HG03378 (cell line): ENCODE results near the gene ZMAT3.
"Not testable (repeated sequence)": the region's sequence is repeated elsewhere in the genome, so short reads cannot be mapped to it uniquely, and the experiment has no call there.

ENCODE experiments used
- ATAC-seq: cut with Tn5 transposase; IDR thresholded peaks from one replicate; pipeline ENCODE4 v1.9.1; 2021; ENCODE audit warnings: mild to moderate bottlenecking, moderate library complexity; ENCODE audit not compliant: unreplicated experiment

ZMAT3 gene

DNA sequence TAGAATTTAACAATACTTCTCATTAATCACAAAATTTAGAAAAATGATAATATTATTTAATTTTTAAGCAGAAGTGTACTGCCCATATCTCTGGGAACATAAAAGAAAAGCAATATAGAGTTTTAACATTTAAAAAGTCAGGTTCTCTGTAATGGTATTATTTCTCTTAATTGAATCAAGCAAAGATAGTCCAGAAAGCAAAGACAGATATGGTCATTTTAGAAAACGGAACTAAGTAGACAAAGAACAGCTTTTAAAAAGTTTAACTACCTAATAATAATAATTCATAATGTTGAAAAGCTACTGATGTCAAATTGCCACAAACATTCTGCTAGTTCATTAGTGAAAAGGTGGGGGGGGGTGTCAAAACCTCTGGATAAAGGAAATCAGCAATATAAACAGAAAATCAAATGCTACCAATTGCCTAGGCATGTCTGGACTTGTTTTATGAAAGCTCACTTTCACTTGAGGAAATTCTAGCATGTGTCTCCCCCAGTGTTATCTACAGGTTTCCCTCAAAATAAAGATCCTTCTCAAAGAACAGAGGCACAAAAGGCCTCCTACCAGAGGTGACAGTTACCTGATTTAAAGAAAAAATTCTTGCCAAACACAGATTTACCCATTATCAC, 1.7 kb downstream of the ZMAT3 start:
- no peak for ATAC-seq

DNA sequence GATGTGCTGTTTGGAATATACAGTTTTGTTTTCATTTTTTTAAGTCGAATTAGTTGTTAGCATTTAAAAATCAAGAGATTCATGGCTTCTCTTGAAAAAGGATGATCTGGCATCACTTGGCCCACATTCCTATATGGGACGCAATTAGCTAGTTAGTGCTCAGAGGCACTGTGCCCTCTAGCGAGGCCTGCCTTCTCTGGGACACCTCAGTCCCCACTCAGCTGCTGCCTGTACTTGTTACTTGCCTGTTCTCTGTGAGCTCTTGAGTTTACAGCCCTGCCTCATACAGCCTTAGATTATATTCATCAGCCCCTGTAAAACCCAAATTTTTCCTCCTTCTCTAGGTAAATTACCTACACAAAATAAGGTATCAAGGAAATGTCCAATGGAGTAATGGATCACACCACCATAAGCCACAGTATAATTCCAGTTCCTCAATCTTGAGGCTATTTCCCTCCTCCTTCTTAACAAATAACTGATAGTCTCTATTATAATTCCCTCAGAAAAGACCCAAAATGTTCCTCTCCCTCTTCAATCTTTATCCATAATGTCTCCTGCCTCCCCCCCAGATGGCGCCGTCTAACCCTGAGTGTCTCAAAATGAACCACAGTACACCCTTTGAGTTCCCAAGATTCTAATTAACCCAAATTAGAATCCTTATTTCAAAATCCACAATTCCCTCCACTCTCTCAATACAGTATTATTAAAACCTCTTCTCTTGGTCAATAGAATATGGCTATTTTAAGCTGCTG, 2.7 kb downstream of the ZMAT3 start:
- ATAC-seq = no peak

DNA sequence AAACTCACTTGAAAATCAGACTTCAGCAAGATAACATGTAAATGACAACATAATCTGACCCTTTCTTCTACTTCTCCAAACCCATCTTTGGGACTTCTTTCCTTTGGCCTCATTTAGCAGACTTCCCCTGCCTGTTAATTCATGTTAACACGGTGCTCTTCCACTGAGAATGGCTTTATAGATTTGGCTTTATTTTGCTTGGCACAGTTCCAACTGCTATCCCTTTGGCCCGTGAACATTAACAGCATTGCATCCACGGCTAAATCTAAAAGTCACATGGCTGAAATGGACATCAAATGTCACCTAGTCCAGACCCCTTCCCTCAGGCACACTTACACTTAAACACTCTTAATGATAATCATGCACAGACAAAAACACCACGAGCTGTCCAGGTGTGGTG, 3.8 kb downstream of the ZMAT3 start:
- no peak for ATAC-seq

DNA sequence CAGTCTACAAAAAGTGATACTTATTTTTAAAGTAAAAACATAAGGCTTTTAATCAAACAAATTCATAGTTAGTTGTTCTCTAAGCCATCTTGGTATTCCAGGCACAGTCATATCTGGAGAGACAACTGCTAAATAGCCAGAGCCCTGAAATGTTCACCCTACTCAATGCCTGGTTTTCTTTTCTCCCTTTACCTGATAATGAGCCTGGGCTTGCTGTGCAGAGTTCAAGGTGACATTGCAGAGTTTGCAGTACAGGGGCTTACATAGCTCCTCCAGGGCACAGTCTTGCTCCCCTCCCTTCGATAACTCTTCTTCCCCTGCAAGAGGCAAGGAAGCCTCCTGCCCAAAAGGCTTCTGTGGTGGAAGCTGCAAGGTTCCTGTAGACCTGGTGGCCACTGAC, 4.3 kb downstream of the ZMAT3 start:
- ATAC-seq = no peak

DNA sequence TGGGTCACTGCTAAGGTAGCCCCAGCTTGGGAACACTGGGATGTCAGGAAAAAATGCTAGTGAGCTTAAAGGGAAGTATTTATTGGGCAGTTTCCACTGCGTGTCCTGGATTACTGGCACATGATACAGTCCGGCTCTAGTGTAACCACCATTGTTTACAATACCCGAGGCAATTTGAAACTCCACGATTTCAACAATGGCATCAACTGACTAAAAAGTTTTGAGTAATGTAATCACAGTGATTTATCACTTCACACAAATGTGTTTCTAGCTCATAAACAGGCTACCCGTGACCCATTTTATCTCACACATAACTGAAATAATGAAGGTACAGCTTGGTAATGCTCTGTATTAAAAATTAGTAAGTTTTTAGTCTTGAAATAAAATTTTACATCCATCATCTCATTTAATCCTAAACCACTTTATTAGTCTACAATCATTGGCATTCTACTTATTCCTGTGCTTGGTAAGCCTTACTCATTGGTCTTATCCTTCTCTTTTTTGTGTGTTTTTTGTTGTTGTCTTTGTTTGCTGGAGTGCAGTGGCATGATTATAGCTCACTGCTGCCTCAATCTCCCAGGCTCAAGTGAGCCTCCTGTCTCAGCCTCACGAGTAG, 7.6 kb downstream of the ZMAT3 start:
- ATAC-seq = no peak

DNA sequence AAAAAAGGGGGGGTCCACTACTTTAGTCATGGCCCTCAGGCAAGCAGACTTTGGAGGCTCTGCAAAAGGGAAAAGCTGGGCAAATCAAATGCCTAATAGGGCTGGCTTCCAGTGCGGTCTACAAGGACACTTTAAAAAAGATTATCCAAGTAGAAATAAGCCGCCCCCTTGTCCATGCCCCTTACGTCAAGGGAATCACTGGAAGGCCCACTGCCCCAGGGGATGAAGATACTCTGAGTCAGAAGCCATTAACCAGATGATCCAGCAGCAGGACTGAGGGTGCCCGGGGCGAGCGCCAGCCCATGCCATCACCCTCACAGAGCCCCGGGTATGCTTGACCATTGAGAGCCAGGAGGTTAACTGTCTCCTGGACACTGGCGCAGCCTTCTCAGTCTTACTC, 15.3 kb downstream of the ZMAT3 start:
- no peak for ATAC-seq

DNA sequence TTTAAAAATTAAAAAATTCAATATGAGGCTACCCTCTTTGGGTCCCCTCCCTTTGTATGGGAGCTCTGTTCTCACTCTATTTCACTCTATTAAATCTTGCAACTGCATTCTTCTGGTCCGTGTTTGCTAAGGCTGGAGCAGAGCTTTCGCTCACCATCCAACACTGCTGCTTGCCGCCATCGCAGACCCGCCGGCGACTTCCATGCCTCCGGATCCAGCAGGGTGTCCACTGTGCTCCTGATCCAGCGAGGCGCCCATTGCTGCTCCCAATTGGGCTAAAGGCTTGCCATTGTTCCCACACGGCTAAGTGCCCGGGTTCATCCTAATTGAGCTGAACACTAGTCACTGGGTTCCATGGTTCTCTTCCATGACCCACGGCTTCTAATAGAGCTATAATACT, 17.0 kb downstream of the ZMAT3 start:
- ATAC-seq = not testable (repeated sequence)

DNA sequence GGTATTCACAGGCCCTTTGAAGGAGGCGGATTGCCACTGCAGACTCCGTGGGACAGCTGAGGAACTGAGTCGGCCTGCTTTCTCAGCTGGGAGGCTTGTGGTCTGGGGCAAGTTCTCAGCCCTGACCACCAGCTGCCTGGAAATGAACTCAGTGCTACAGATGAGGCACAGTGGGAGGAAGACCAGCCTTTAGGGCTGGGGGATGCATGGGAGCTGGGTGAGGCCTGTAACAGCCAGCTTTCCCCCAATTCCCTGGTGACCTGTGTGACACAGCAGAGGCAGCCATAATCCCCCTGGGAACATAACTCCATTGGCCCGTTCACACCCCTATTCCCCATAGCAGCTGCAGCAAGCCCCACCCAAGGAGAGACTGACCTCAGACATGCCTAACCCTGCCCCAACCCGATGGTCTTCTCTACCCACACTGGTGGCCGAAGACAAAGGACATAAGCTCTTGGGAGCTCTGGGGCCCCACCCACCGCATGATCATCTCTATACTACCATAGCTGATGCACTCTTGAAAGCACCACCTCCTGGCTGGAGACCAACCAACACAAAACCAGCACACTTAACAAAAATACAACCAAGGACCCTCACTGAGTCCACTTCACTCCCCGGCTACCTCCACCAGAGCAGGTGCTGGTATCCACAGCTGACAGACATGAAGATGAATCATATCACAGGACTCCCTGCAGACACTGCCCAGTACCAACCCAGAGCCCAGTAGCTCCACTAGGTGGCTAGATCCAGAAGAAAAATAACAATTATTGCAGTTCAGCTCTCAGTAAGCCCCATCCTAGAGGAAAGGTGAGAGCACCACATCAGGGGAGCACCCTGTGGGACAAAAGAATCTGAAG, 24.9 kb downstream of the ZMAT3 start:
- ATAC-seq = peak; percentile 84

DNA sequence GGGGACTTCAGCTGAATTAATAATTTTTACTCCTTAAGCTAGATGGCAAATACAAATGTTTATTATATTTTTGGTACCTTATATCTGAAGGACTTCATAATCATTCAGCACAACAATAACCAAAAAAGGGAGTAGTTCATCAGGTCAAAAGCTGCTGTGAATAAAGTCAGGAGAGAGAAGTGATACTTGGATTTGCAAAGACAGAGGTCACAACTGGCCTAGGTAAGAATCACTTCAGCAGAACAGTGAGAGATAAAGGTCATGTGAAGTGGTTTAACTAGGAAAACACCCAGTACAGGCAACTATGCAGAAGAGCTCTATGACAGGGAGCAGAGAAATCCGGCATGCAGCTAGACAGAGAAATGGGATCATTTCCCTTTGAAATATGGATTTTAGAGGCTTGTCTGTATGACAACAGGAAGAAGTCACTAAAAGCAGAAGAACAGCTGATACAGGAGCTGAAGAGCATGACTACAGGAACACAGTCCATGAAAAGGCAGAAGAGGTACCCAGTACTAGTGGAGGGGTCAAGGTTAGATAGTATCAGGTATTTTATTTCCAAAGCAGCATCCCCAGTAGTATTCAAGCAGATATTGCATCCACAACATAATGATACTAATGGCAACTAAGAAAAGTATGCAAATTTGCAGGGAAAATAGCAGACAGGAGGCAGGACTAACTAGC, 25.7 kb downstream of the ZMAT3 start:
- peak; percentile 69 for ATAC-seq

DNA sequence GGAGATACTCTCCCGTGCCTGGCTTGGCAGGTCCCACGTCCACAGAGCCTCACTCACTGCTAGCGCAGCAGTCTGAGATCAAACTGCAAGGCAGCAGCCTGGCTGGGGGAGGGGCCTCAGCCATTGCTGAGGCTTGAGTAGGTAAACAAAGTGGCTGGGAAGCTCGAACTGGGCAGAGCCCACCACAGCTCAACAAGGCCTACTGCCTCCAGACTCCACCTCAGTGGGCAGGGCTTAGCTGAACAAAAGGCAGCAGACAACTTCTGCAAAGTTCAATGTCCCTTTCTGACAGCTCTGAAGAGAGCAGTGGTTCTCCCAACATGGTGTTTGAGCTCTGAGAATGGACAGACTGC, 32.7 kb downstream of the ZMAT3 start:
- ATAC-seq = not testable (repeated sequence)

DNA sequence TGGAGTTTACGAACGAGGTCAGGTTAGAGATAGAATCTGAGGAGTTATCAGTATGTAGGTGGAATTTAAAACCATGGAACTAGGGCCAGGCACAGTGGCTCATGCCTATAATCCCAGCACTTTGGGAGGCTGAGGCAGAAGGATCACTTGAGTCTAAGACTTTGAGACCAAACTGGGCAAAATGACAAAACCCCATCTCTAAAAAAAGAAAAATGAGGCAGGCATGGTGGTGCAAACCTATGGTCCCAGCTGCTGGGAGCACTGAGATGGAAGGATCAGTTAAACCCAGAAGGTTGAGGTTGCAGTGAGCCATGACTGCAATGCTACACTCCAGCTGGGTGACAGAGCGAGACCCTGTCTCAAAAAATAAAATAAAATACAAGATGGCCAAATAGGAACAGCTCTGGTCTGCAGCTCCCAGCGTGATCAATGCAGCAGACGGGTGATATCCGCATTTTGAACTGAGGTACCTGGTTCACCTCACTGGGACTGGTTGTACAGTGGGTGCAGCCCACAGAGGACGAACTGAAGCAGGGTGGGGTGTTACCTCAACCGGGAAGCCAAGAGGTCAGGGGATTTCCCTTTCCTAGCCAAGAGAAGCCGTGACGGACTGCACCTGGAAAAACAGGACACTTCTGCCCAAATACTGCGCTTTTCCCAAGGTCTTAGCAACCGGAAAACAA, 33.3 kb downstream of the ZMAT3 start:
- no peak for ATAC-seq

DNA sequence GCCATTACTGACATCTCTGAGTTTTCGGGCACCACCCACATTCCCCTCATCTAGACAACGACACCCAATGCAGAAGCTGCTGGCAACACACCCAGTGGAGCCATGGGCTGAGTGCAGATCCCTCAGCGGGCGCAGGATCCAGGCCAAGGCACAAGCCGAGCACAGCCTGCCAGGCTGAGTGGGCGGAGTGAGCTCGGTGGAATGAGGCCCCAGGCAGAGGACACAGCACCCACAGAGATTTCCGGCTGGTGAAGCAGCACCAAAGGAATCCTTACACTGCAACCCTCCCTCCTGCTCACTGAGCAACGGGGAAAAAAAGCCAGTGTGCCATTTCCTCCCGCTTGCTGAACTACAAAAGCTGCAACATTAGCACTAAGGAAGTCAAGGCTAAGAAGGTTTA, 34.3 kb downstream of the ZMAT3 start:
- ATAC-seq = no peak

DNA sequence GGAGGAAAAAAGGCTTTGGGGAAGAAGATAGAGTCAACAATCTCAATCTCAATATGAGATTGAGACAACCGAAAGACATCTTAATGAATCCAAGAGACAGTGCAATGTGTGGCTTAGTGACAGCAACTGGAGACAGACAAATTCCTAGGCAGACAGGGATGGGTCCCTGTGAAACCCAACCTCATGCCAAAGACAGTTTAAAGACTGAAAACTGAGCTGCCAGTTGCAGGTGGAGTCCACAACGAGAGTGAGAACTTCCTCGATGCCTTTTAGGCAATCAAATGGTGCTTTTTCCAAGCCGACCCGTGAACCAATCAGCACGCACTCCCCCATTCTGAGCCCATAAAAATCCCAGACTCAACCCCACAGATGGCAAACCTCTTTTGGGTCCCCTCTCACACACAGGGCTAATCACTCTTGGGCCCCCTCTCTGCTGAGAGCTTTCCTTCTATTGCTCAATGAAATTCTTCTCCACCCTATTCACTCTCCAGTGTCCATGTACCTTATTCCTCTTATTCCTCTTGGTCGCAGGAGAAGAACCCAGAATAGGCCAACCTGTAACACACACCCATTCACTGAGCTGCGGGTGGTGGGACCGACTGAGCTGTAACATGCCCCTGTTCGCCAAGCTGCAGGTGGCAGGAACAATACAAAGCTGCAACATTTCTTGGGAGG, 34.8 kb downstream of the ZMAT3 start:
- no peak for ATAC-seq

DNA sequence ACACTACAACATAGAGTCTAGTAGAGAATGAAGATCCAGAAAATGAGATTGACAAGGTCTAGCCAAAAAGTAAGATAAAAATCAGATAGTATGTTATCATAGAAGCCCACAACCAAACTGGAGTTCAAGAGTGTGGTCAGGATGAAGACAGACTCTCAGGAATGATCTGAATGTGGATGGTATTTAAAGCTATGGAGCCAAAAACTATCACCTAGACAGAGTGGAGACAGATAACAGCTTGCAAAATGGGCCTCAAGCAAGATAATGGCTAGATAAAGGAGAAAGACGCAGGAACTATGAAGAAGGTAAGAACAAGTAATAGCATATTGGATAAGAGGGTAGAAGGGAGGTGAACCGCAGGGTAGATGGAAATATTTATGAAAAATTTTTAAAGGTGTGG, 35.4 kb downstream of the ZMAT3 start:
- ATAC-seq = no peak

DNA sequence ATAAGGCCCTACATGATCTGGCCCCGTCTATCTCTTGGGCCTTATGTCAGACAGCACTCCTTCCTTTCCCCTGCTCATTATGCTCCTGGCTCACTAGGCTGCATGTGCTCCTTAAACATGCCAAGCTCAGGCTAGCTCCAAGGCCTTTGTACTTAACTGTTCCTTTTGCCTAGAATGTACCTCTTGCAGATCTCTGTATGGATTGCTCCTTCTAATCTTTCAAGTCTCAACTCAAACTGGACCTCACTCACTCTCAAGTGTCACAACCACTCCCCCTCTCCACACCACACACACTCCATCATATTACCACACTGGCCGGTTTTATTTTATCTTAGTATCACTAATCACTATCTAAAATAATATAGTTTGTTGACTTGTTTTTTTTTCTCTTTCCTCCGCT, 36.4 kb downstream of the ZMAT3 start:
- no peak for ATAC-seq

DNA sequence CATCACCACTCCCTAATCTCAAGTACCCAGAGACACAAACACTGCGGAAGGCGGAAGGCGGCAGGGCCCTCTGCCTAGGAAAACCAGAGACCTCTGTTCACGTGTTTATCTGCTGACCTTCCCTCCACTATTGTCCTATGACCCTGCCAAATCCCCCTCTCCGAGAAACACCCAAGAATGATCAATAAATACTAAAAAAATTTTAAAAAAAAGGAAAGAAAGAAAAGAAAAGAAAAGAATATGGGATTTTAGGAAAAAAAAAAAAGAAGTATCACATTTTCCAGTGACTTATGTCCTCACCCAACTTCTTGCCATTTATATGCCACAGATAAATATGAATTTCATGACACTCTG, 38.3 kb downstream of the ZMAT3 start:
- ATAC-seq = not testable (repeated sequence)

DNA sequence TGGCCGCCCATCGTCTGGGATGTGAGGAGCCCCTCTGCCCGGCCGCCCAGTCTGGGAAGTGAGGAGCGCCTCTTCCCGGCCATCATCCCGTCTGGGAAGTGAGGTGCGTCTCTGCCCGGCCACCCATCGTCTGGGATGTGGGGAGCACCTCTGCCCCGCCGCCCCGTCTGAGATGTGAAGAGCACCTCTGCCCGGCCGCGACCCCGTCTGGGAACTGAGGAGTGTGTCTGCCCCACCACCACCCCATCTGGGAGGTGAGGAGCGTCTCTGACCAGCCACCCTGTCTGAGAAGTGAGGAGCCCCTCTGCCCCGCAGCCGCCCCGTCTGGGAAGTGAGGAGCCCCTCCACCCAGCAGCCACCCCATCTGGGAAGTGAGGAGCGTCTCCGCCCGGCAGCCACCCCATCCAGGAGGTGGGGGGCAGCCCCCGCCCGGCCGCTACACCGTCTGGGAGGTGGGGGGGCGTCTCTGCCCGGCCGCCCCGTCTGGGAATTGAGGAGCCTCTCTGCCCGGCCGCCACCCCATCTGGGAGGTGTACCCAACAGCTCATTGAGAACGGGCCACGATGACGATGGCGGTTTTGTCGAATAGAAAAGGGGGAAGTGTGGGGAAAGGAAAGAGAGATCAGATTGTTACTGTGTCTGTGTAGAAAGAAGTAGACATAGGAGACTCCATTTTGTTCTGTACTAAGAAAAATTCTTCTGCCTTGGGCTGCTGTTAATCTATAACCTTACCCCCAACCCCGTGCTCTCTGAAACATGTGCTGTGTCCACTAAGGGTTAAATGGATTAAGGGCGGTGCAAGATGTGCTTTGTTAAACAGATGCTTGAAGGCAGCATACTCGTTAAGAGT, 38.9 kb downstream of the ZMAT3 start:
- ATAC-seq = not testable (repeated sequence)

DNA sequence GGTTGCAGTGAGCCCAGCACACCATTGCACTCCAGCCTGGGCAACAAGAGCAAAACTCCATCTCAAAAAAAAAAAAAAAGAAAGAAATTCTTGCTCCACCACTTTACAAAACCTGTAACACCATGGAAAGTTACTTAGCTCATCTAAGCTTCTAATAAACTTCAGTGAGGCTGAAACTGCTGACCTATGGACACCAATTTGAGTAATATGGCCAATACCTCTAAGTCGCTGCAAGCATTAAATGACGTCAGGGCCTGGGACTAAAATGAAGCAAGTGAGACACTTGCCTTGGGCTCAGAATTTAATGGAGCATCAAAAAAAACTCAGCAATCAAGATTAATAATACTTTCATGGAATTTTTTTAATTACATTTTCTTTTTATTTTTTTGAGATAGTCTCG, 42.5 kb downstream of the ZMAT3 start:
- no peak for ATAC-seq

DNA sequence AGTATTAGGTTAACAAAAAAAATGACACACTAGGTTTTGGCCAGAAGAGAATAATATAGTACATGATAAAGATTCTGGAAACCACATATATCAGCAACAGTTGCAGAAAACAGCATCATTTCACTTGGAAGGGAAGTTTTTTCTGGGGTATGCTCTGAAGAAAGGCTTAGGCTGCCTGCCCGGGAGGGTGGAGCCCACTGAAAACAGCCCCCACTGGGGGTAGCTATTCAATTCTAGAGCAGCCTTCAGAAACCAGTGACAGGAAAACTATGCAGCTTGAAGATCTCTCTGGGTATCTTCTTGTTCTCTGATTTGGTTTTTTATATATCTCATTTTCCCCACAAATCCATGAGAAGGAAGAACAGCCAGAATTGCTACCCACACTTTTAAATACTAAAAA, 43.2 kb downstream of the ZMAT3 start:
- ATAC-seq = no peak
